Sigmoid colon (tissue), 3 donors: Measurements from ENCODE around the gene MARS1.

Experiments
- CTCF ChIP-seq, 4 experiments: fragments of 450-650 bp in 3 of 4; fragments of 200-600 bp in 1 of 4; IDR thresholded peaks; one replicate each; pipeline ENCODE4 v1.5.1; 2016 to 2019; ENCODE audit warnings: antibody characterized with exemption in 4 of 4, mild to moderate bottlenecking in 3 of 4, moderate library complexity in 2 of 4
- POLR2A ChIP-seq, 2 donors: fragments of 450-650 bp; IDR thresholded peaks; one replicate each; pipeline ENCODE4 v1.6.1; 2016; ENCODE audit warnings: antibody characterized with exemption in 2 of 2, mild to moderate bottlenecking in 2 of 2, moderate library complexity in 2 of 2

- TF ChIP-seq CTCF (IDR thresholded peaks at IDR 0.05) = no peak
- no peak for TF ChIP-seq POLR2A (IDR thresholded peaks at IDR 0.05)
Observed at GRCh38 chr12:57460841-57461275, 27.0 kb upstream of the MARS1 start.
